IMR-90 (cell line): ENCODE data around the gene DPH6. TPM values are rescaled to one million over a fixed set of nuclear protein-coding genes. Genes with fewer than 3 reads are reported as not detected.

Source experiments
- ATAC-seq: fragments of 200-7000 bp; cut with Tn5 transposase; 2 replicates; pipeline ENCODE4 v1.9.1; 2020; ENCODE audit warnings: low read depth, mild to moderate bottlenecking, moderate library complexity
- BruUV-seq: library from RNA; stranded (reverse); fragments of 400-500 nt; replicated peaks from 2 replicates; lab custom pipeline; 2021; lab: Mats Ljungman, UMichigan
- CTCF ChIA-PET: fragments of 300-600 bp; formaldehyde crosslinking; extraction: SDS; loops from one replicate; lab custom pipeline; 2021; ENCODE audit warnings: antibody characterized with exemption; lab: Yijun Ruan, JAX
- POLR2A ChIA-PET: fragments of 300-600 bp; sonication (Branson Sonifier 250); formaldehyde crosslinking; loops from one replicate; lab custom pipeline; 2022; ENCODE audit warnings: antibody characterized with exemption; ENCODE audit not compliant: unreplicated experiment; lab: Charles Lee
- DNase-seq: peaks from one replicate; pipeline ENCODE4 v3.0.0; 2013
- H2AFZ ChIP-seq: replicated peaks from 2 replicates; pipeline ENCODE3; 2013; ENCODE audit warnings: low read length, mild to moderate bottlenecking; ENCODE audit not compliant: poor library complexity
- H2AK5ac ChIP-seq: 2 replicates; pipeline ENCODE4 v1.6.1; 2013; ENCODE audit warnings: low read depth, low read length, inconsistent platforms
- H2AK9ac ChIP-seq: replicated peaks from 2 replicates; pipeline ENCODE3; 2013; ENCODE audit warnings: mild to moderate bottlenecking, low read depth, low read length, moderate library complexity; ENCODE audit not compliant: poor library complexity
- H2BK120ac ChIP-seq: 2 replicates; pipeline ENCODE4 v1.6.1; 2013; ENCODE audit warnings: low read depth, low read length, inconsistent platforms
- H2BK15ac ChIP-seq: 3 replicates; pipeline ENCODE4 v1.6.1; 2013; ENCODE audit warnings: low read depth, low read length, inconsistent platforms
- H2BK20ac ChIP-seq: 2 replicates; pipeline ENCODE4 v1.6.1; 2013; ENCODE audit warnings: low read depth, mild to moderate bottlenecking, inconsistent platforms, low read length, moderate library complexity
- H2BK5ac ChIP-seq: 2 replicates; pipeline ENCODE4 v1.6.1; 2013; ENCODE audit warnings: mild to moderate bottlenecking, low read depth, low read length, inconsistent platforms; ENCODE audit not compliant: poor library complexity, severe bottlenecking
- H3K14ac ChIP-seq: replicated peaks from 2 replicates; pipeline ENCODE4 v1.6.1; 2013; ENCODE audit warnings: low read depth, low read length, inconsistent platforms
- H3K18ac ChIP-seq: 2 replicates; pipeline ENCODE4 v1.6.1; 2013; ENCODE audit warnings: low read depth, low read length, control low read depth
- H3K23ac ChIP-seq: 2 replicates; pipeline ENCODE4 v1.6.1; 2013; ENCODE audit warnings: low read depth, low read length, inconsistent platforms
- H3K27ac ChIP-seq: 2 replicates; pipeline ENCODE4 v1.5.1; 2013; ENCODE audit warnings: mild to moderate bottlenecking, control low read depth, low read length; ENCODE audit not compliant: insufficient read depth
- H3K27me3 ChIP-seq: 2 replicates; pipeline ENCODE4 v1.6.1; 2013; ENCODE audit warnings: low read length; ENCODE audit not compliant: control insufficient read depth, insufficient read depth
- H3K36me3 ChIP-seq: 2 replicates; pipeline ENCODE4 v1.6.1; 2013; ENCODE audit warnings: low read length, mixed read lengths; ENCODE audit not compliant: control insufficient read depth, insufficient read depth
- H3K4ac ChIP-seq: 2 replicates; pipeline ENCODE4 v1.6.1; 2013; ENCODE audit warnings: low read depth, low read length, inconsistent platforms
- H3K4me1 ChIP-seq: 2 replicates; pipeline ENCODE4 v1.6.1; 2013; ENCODE audit warnings: low read length, mixed read lengths; ENCODE audit not compliant: control insufficient read depth, insufficient read depth
- H3K4me2 ChIP-seq: 2 replicates; pipeline ENCODE4 v1.6.1; 2013; ENCODE audit warnings: low read depth, mild to moderate bottlenecking, control low read depth, low read length, moderate library complexity
- H3K4me3 ChIP-seq: 2 replicates; pipeline ENCODE4 v1.5.1; 2013; ENCODE audit warnings: low read depth, mild to moderate bottlenecking, control low read depth, low read length, moderate library complexity; ENCODE audit not compliant: insufficient read depth
- H3K56ac ChIP-seq: 2 replicates; pipeline ENCODE4 v1.6.1; 2013; ENCODE audit warnings: low read length, inconsistent platforms; ENCODE audit not compliant: insufficient read depth; ENCODE audit errors: extremely low read depth
- H3K79me1 ChIP-seq, 2 experiments: 2 replicates each; pipeline ENCODE4 v1.6.1; 2013; ENCODE audit warnings: low read length in 2 of 2, inconsistent platforms in 1 of 2, low read depth in 1 of 2
- H3K9ac ChIP-seq: 2 replicates; pipeline ENCODE4 v1.6.1; 2013; ENCODE audit warnings: low read depth, low read length, control low read depth
- H3K9me1 ChIP-seq: 2 replicates; pipeline ENCODE4 v1.6.1; 2013; ENCODE audit warnings: low read length, inconsistent platforms; ENCODE audit not compliant: insufficient read depth
- H3K9me3 ChIP-seq: 2 replicates; pipeline ENCODE4 v1.6.1; 2013; ENCODE audit warnings: low read length; ENCODE audit not compliant: control insufficient read depth, insufficient read depth
- H4K20me1 ChIP-seq: 2 replicates; pipeline ENCODE4 v1.6.1; 2013; ENCODE audit warnings: low read length, inconsistent platforms; ENCODE audit not compliant: insufficient read depth
- H4K5ac ChIP-seq: 2 replicates; pipeline ENCODE4 v1.6.1; 2013; ENCODE audit warnings: mild to moderate bottlenecking, low read depth, low read length, control low read depth
- H4K8ac ChIP-seq, 2 experiments: 2 replicates each; pipeline ENCODE4 v1.6.1; 2013; ENCODE audit warnings: low read depth in 2 of 2, low read length in 2 of 2, control low read depth in 1 of 2, inconsistent platforms in 1 of 2
- H4K91ac ChIP-seq: 2 replicates; pipeline ENCODE4 v1.6.1; 2013; ENCODE audit warnings: low read depth, low read length, inconsistent platforms; ENCODE audit not compliant: insufficient read depth
- BHLHE40 ChIP-seq: fragments of 150-350 bp; IDR thresholded peaks from 2 replicates; pipeline ENCODE4 v1.6.1; 2016; ENCODE audit warnings: mild to moderate bottlenecking, low read depth, low read length
- CEBPB ChIP-seq: IDR thresholded peaks from 2 replicates; pipeline ENCODE4 v1.6.1; 2012; ENCODE audit warnings: low read depth, low read length, improper control_type of control experiment
- CHD1 ChIP-seq: IDR thresholded peaks from 2 replicates; pipeline ENCODE4 v1.6.1; 2012; ENCODE audit warnings: low read depth, low read length, improper control_type of control experiment
- FOS ChIP-seq: fragments of 150-350 bp; IDR thresholded peaks from 2 replicates; pipeline ENCODE4 v1.6.1; 2016; ENCODE audit warnings: low read depth, low read length
- MAFK ChIP-seq: IDR thresholded peaks from 2 replicates; pipeline ENCODE4 v1.6.1; 2012; ENCODE audit warnings: low read depth, low read length, improper control_type of control experiment
- MAZ ChIP-seq: IDR thresholded peaks from 2 replicates; pipeline ENCODE4 v1.6.1; 2012; ENCODE audit warnings: low read depth, mild to moderate bottlenecking, low read length, improper control_type of control experiment, moderate library complexity, borderline replicate concordance
- MXI1 ChIP-seq: IDR thresholded peaks from 2 replicates; pipeline ENCODE4 v1.6.1; 2012; ENCODE audit warnings: low read depth, mild to moderate bottlenecking, low read length, moderate library complexity, borderline replicate concordance
- NFE2L2 ChIP-seq: fragments of 150-350 bp; IDR thresholded peaks from 2 replicates; pipeline ENCODE4 v1.6.1; 2016; ENCODE audit warnings: low read depth, mild to moderate bottlenecking, low read length
- POLR2A ChIP-seq: IDR thresholded peaks from 2 replicates; pipeline ENCODE4 v1.6.1; 2012; ENCODE audit warnings: mild to moderate bottlenecking, low read depth, low read length
- RAD21 ChIP-seq: IDR thresholded peaks from 2 replicates; pipeline ENCODE4 v1.6.1; 2012; ENCODE audit warnings: low read length, improper control_type of control experiment
- RFX5 ChIP-seq: IDR thresholded peaks from 2 replicates; pipeline ENCODE4 v1.8.0; 2012; ENCODE audit warnings: low read depth, mild to moderate bottlenecking, low read length, moderate library complexity
- SMC3 ChIP-seq: fragments of 150-350 bp; IDR thresholded peaks from 2 replicates; pipeline ENCODE4 v1.6.1; 2016; ENCODE audit warnings: low read depth, mild to moderate bottlenecking, antibody characterized with exemption, low read length, moderate library complexity
- WGBS, 2 experiments: methylation state at CpG; one replicate each; pipeline versions ENCODE4 v1.1.5 to v1.1.7; 2013; ENCODE audit warnings: missing lambda C conversion rate in 2 of 2; ENCODE audit not compliant: insufficient read length in 1 of 2; ENCODE audit errors: extremely low coverage in 2 of 2; 5-methylcytosine and 5-hydroxymethylcytosine counted together
- dilution Hi-C: fragments of 300-500 bp; cut with HindIII; formaldehyde crosslinking; loops from one replicate; pipeline ENCODE4 v1.14.3; 2018; ENCODE audit warnings: low sequenced_read_pairs; ENCODE audit not compliant: unreplicated experiment
- in situ Hi-C: fragments of 300-500 bp; cut with MboI; formaldehyde crosslinking; loops from 3 replicates; pipeline ENCODE4 v1.14.3; 2019; ENCODE audit warnings: low sequenced_read_pairs, inconsistent platforms, mixed read lengths
- intact Hi-C: fragments of 100-400 bp; cut with micrococcal nuclease; formaldehyde crosslinking; loops from 2 replicates; pipeline ENCODE4 v1.10.0; 2022
- polyA plus RNA-seq, 3 experiments: library from polyadenylated mRNA; depleted of rRNA; stranded (reverse); fragments of >200 nt; gene quantifications; 2 replicates each; pipeline ENCODE4 v1.2.3, GENCODE V29; 2012; ENCODE audit warnings: low replicate concordance in 1 of 3
- total RNA-seq: library from RNA; depleted of rRNA; stranded (reverse); fragments of >200 nt; gene quantifications from 2 replicates; pipeline ENCODE4 v1.2.3, GENCODE V29; 2012
- TF ChIP-seq, protein P1 (sequence below): conservative IDR thresholded peaks from 2 replicates; pipeline ENCODE4 v1.5.1; 2012; ENCODE audit warnings: mild to moderate bottlenecking, low read depth, low read length, improper control_type of control experiment
- TF ChIP-seq, protein P2 (sequence below): fragments of 150-350 bp; IDR thresholded peaks from 2 replicates; pipeline ENCODE4 v1.6.1; 2016; ENCODE audit warnings: low read depth, mild to moderate bottlenecking, low read length, moderate library complexity, borderline replicate concordance
- TF ChIP-seq, protein P3 (sequence below): fragments of 150-350 bp; IDR thresholded peaks from 2 replicates; pipeline ENCODE4 v1.6.1; 2017; ENCODE audit warnings: mild to moderate bottlenecking, antibody characterized with exemption, low read length, low read depth

Gene DPH6
- total and polyA plus RNA-seq, 2 of the 4 experiments (the other 2 are of a cell fraction), result 6.1 to 8.1 TPM

DNA sequence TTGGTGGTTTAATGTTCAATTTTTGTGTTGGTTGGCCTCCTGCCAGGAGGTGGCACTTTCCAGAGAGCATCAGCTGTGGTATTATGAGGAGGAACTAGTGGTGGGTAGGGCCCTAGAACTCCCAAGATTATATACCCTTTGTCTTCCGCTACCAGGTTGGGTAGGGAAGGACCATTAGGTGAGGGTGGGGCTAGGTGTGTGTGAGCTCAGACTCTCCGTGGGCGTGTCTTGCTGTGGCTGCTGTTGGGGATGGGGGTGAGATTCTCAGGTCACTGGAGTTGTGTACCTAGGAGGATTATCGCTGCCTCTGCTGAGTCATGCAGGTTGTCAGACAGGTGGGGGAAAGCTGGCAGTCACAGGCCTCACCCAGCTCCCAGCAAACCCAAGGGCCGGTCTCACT is 187.1 kb downstream of the DPH6 start:
- H2BK15ac ChIP-seq, result no peak overlapping the region
- WGBS, 2 experiments, result no CpG with 5 or more reads among the region's 5 CpGs
- H4K91ac ChIP-seq, result no peak overlapping the region
- ChIA-PET CTCF (no interaction called here), POLR2A (no interaction called here)
- no peak overlapping the region for H3K14ac ChIP-seq
- no peak overlapping the region for H3K56ac ChIP-seq
- no peak overlapping the region for H3K4me3 ChIP-seq
- intact Hi-C loops, result no loop called here
- H3K4me2 ChIP-seq, result no peak overlapping the region
- no peak overlapping the region for H2AK9ac ChIP-seq
- no peak overlapping the region for H2BK120ac ChIP-seq
- in situ Hi-C loops, result no loop called here
- H3K9me1 ChIP-seq, result no peaks in the 10 kb centered on the region
- no peak for ATAC-seq
- no peak overlapping the region for H2AK5ac ChIP-seq
- no peak overlapping the region for H2BK20ac ChIP-seq
- H3K79me1 ChIP-seq, result no peaks in the 10 kb centered on the region
- TF ChIP-seq, protein P1, sequence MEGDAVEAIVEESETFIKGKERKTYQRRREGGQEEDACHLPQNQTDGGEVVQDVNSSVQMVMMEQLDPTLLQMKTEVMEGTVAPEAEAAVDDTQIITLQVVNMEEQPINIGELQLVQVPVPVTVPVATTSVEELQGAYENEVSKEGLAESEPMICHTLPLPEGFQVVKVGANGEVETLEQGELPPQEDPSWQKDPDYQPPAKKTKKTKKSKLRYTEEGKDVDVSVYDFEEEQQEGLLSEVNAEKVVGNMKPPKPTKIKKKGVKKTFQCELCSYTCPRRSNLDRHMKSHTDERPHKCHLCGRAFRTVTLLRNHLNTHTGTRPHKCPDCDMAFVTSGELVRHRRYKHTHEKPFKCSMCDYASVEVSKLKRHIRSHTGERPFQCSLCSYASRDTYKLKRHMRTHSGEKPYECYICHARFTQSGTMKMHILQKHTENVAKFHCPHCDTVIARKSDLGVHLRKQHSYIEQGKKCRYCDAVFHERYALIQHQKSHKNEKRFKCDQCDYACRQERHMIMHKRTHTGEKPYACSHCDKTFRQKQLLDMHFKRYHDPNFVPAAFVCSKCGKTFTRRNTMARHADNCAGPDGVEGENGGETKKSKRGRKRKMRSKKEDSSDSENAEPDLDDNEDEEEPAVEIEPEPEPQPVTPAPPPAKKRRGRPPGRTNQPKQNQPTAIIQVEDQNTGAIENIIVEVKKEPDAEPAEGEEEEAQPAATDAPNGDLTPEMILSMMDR, result no peak
- TF ChIP-seq MXI1, result no peak
- TF ChIP-seq SMC3, result no peak
- no peak for TF ChIP-seq MAZ
- TF ChIP-seq NFE2L2, result no peak
- TF ChIP-seq BHLHE40, result no peak
- TF ChIP-seq, protein P2, sequence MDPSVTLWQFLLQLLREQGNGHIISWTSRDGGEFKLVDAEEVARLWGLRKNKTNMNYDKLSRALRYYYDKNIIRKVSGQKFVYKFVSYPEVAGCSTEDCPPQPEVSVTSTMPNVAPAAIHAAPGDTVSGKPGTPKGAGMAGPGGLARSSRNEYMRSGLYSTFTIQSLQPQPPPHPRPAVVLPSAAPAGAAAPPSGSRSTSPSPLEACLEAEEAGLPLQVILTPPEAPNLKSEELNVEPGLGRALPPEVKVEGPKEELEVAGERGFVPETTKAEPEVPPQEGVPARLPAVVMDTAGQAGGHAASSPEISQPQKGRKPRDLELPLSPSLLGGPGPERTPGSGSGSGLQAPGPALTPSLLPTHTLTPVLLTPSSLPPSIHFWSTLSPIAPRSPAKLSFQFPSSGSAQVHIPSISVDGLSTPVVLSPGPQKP, result no peak
- no peak for TF ChIP-seq CEBPB
- TF ChIP-seq RAD21, result no peak
- TF ChIP-seq MAFK, result no peak
- no peak for TF ChIP-seq CHD1
- TF ChIP-seq, protein P3, sequence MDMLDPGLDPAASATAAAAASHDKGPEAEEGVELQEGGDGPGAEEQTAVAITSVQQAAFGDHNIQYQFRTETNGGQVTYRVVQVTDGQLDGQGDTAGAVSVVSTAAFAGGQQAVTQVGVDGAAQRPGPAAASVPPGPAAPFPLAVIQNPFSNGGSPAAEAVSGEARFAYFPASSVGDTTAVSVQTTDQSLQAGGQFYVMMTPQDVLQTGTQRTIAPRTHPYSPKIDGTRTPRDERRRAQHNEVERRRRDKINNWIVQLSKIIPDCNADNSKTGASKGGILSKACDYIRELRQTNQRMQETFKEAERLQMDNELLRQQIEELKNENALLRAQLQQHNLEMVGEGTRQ, result no peak
- TF ChIP-seq FOS, result no peak
- TF ChIP-seq POLR2A, result no peak
- TF ChIP-seq RFX5, result no peak
- no peaks in the 10 kb centered on the region for H4K20me1 ChIP-seq
- H3K4ac ChIP-seq, result no peak overlapping the region
- no peak overlapping the region for H3K23ac ChIP-seq
- no peak overlapping the region for H3K9ac ChIP-seq
- peaks cover 8% of the 10 kb centered on the region; the same call in 1 of the 2 replicates for H3K9me3 ChIP-seq
- H4K5ac ChIP-seq, result no peak overlapping the region
- dilution Hi-C loops, result no loop called here
- no peak for DNase-seq
- H3K27me3 ChIP-seq, result no peaks in the 10 kb centered on the region
- H2AFZ ChIP-seq, result no peak overlapping the region
- H3K4me1 ChIP-seq, result peaks cover 6% of the 10 kb centered on the region; the same call in 1 of the 2 replicates
- H2BK5ac ChIP-seq, result no peak overlapping the region
- BruUV-seq, result no TSS peak
- no peak overlapping the region for H4K8ac ChIP-seq
- no peaks in the 10 kb centered on the region for H3K36me3 ChIP-seq
- H3K18ac ChIP-seq, result no peak overlapping the region
- no peak overlapping the region for H3K27ac ChIP-seq
